ENCODE measurements around the gene SIX2.

The SIX2 gene

GRCh38 chr2:44967727-44968432, 41.4 kb downstream of the SIX2 start:
- CTCF ChIA-PET: interaction anchor here (1.2 to 7.6 kb wide), 2 partner anchors 12 to 529 kb away, joined by 5 to 53 read pairs; no protein-coding TSS in a partner anchor

GRCh38 chr2:44967056-44967455, 42.2 kb downstream of the SIX2 start:
- no peak for TF ChIP-seq CTCF (IDR thresholded peaks at IDR 0.05; ENCODE audit: control extremely low read depth, extremely low read depth, low read depth, missing control alignments)
- ChIA-PET CTCF (interaction anchor here (1.2 to 7.6 kb wide), 2 partner anchors 12 to 530 kb away, joined by 5 to 53 read pairs; no protein-coding TSS in a partner anchor), POLR2A (no interaction called here)
- no peak for DNase-seq (ENCODE audit: extremely low spot score)

More at GRCh38 chr2:44967727-44968432, 41.4 kb downstream of the SIX2 start:
- POLR2A ChIA-PET: no interaction called here
- DNase-seq (ENCODE audit: extremely low spot score): no peak
- TF ChIP-seq CTCF (IDR thresholded peaks at IDR 0.05; ENCODE audit: control extremely low read depth, extremely low read depth, low read depth, missing control alignments): no peak

- no peak for DNase-seq (ENCODE audit: extremely low spot score)
- no peak for TF ChIP-seq CTCF (IDR thresholded peaks at IDR 0.05; ENCODE audit: control extremely low read depth, extremely low read depth, low read depth, missing control alignments)
- POLR2A ChIA-PET: no interaction called here
- CTCF ChIA-PET: interaction anchor here (1.3 to 2.5 kb wide), 2 partner anchors 10 to 406 kb away, joined by 3 to 17 read pairs; no protein-coding TSS in a partner anchor
These were observed 43.6 kb downstream of the SIX2 start for GRCh38 chr2:44965684-44966083.

- no peak for DNase-seq (ENCODE audit: extremely low spot score)
- ChIA-PET POLR2A (no interaction called here), CTCF (interaction anchor here (1.1 to 2.5 kb wide), 5 partner anchors 9 to 485 kb away, joined by 3 to 17 read pairs (median 3); no protein-coding TSS in a partner anchor)
- TF ChIP-seq CTCF (IDR thresholded peaks at IDR 0.05; ENCODE audit: control extremely low read depth, extremely low read depth, low read depth, missing control alignments): peak; percentile 12
These were observed 44.5 kb downstream of the SIX2 start for GRCh38 chr2:44964752-44965236.

- no peak for TF ChIP-seq CTCF (IDR thresholded peaks at IDR 0.05; ENCODE audit: control extremely low read depth, extremely low read depth, low read depth, missing control alignments)
- CTCF ChIA-PET: interaction anchor here (1.1 kb wide), 1 partner anchor 11 kb away, joined by 4 read pairs; no protein-coding TSS in a partner anchor
- no peak for DNase-seq (ENCODE audit: extremely low spot score)
- POLR2A ChIA-PET: no interaction called here
These were observed 47.0 kb downstream of the SIX2 start for GRCh38 chr2:44962176-44962695.

- POLR2A ChIA-PET: no interaction called here
- DNase-seq (ENCODE audit: extremely low spot score): no peak
- no peak for TF ChIP-seq CTCF (IDR thresholded peaks at IDR 0.05; ENCODE audit: control extremely low read depth, extremely low read depth, low read depth, missing control alignments)
- CTCF ChIA-PET: interaction anchor here (1.7 kb wide), 1 partner anchor 481 kb away, joined by 4 read pairs; no protein-coding TSS in a partner anchor
These were observed 48.4 kb downstream of the SIX2 start for GRCh38 chr2:44960871-44961270.
